ENCODE data around the gene KLF3. TPM values are rescaled to one million over a fixed set of nuclear protein-coding genes. Genes with fewer than 3 reads are reported as not detected.

The KLF3 gene
- total and polyA plus RNA-seq, 2 of the 8 experiments (the other 6 are each of a cell fraction or from before 2014, with no cell fraction given), result 8.0 to 14.9 TPM

- Histone ChIP-seq H3K4me3 (ENCODE audit: extremely low read depth in 1 of 4, insufficient read depth in 2 of 4, low read depth in 3 of 4, low read length in 4 of 4) (no peak overlapping the region), H3K36me3 (ENCODE audit: control insufficient read depth in 2 of 4, insufficient read depth in 4 of 4, low read length in 3 of 4) (peaks cover 0 to 38% (median 26%) of the 10 kb centered on the region in 4 experiments; a peak in 7 of 8 replicates), H2BK12ac (ENCODE audit: low read depth, low read length) (no peak overlapping the region), H4K91ac (replicated peaks; ENCODE audit: insufficient read length, low read length) (no peak overlapping the region), H2BK15ac (ENCODE audit: low read length) (no peak overlapping the region), H3K4ac (replicated peaks; ENCODE audit: insufficient read length, low read depth, low read length) (no peak overlapping the region), H3K23me2 (ENCODE audit: low read depth, low read length) (no peaks in the 10 kb centered on the region; the same call in 1 of the 2 replicates), H3K27ac (ENCODE audit: low read depth, low read length) (no peak overlapping the region), H3K18ac (ENCODE audit: extremely low read depth, low read length) (no peak overlapping the region), H3K4me2 (ENCODE audit: insufficient read depth in 1 of 2, low read depth in 2 of 2, low read length in 2 of 2) (no peak overlapping the region), H3K9ac (replicated peaks in 1 of 4; ENCODE audit: extremely low read depth in 1 of 4, low read depth in 3 of 4, low read length in 3 of 4) (no peak overlapping the region), H2AK5ac (ENCODE audit: low read depth, low read length) (no peak overlapping the region), H3K14ac (ENCODE audit: insufficient read length) (no peak overlapping the region), H2AFZ (ENCODE audit: low read length) (no peak overlapping the region), H3K56ac (replicated peaks; ENCODE audit: insufficient read length, low read depth, low read length) (no peak overlapping the region), H4K5ac (ENCODE audit: insufficient read length, low read depth, low read length) (no peak overlapping the region), H3K4me1 (replicated peaks in 1 of 4; ENCODE audit: control insufficient read depth in 3 of 4, insufficient read depth in 4 of 4, low read length in 3 of 4) (no peaks in the 10 kb centered on the region), H3K79me1 (ENCODE audit: low read depth, low read length) (no peaks in the 10 kb centered on the region; the same call in 1 of the 2 replicates), H2BK20ac (ENCODE audit: low read length) (no peak overlapping the region), H4K8ac (ENCODE audit: extremely low read depth, insufficient read depth, low read length) (no peak overlapping the region), H2BK5ac (ENCODE audit: low read depth, low read length) (no peak overlapping the region), H3K27me3 (replicated peaks in 1 of 4; ENCODE audit: control insufficient read depth in 3 of 4, extremely low read depth in 1 of 4, insufficient read depth in 3 of 4, low read length in 3 of 4) (no peaks in the 10 kb centered on the region), H3K9me3 (ENCODE audit: insufficient read depth in 2 of 2, low read depth in 1 of 2, low read length in 1 of 2) (no peaks in the 10 kb centered on the region), H3K23ac (ENCODE audit: insufficient read length) (no peak overlapping the region), H2BK120ac (replicated peaks; ENCODE audit: low read depth, low read length) (no peak overlapping the region), H4K20me1 (replicated peaks in 1 of 2; ENCODE audit: control insufficient read depth in 1 of 2, insufficient read depth in 2 of 2, low read length in 2 of 2) (peaks cover 0 to 9% of the 10 kb centered on the region in 2 experiments), H3K79me2 (ENCODE audit: control insufficient read depth in 1 of 2, insufficient read depth in 2 of 2, low read length in 2 of 2) (peaks cover 0 to 6% of the 10 kb centered on the region in 2 experiments; a peak in 2 of 4 replicates)
- ChIA-PET POLR2A (ENCODE audit: partially characterized antibody) (no interaction called here), CTCF (ENCODE audit: partially characterized antibody) (interaction anchor here (1.1 to 2.4 kb wide), 2 partner anchors 14 to 41 kb away, joined by 5 to 8 read pairs; no protein-coding TSS in a partner anchor)
- no peak for FAIRE-seq
- no peak for DNase-seq (ENCODE audit: low read depth in 1 of 2, low spot score in 2 of 2)
- 93% methylated on average over 25 of the region's 26 CpGs; no CpG with 5 or more reads in 1 of the 2 experiments for WGBS, 2 experiments (ENCODE audit: extremely low coverage in 1 of 2, insufficient coverage in 1 of 2, insufficient read length in 1 of 2, insufficient replicate concordance in 2 of 2, low coverage in 1 of 2, low lambda C conversion rate in 2 of 2, missing lambda C conversion rate in 1 of 2)
- TF ChIP-seq EP300 (IDR thresholded peaks at IDR 0.05; ENCODE audit: borderline replicate concordance in 1 of 2, low read depth in 2 of 2, low read length in 2 of 2), result no peak
- no peak for TF ChIP-seq PHF8 (conservative IDR thresholded peaks at IDR 0.05; ENCODE audit: low read depth, low read length)
- TF ChIP-seq, protein P1, sequence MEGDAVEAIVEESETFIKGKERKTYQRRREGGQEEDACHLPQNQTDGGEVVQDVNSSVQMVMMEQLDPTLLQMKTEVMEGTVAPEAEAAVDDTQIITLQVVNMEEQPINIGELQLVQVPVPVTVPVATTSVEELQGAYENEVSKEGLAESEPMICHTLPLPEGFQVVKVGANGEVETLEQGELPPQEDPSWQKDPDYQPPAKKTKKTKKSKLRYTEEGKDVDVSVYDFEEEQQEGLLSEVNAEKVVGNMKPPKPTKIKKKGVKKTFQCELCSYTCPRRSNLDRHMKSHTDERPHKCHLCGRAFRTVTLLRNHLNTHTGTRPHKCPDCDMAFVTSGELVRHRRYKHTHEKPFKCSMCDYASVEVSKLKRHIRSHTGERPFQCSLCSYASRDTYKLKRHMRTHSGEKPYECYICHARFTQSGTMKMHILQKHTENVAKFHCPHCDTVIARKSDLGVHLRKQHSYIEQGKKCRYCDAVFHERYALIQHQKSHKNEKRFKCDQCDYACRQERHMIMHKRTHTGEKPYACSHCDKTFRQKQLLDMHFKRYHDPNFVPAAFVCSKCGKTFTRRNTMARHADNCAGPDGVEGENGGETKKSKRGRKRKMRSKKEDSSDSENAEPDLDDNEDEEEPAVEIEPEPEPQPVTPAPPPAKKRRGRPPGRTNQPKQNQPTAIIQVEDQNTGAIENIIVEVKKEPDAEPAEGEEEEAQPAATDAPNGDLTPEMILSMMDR (IDR thresholded peaks at IDR 0.05; ENCODE audit: control extremely low read depth in 1 of 3, insufficient read depth in 1 of 3, low read depth in 1 of 3, low read length in 3 of 3), result no peak
- no peak for TF ChIP-seq MAFK (IDR thresholded peaks at IDR 0.05; ENCODE audit: low read depth, low read length)
- no peak for TF ChIP-seq E2F6 (IDR thresholded peaks at IDR 0.05)
- no peak for TF ChIP-seq RFX5 (IDR thresholded peaks at IDR 0.05; ENCODE audit: borderline replicate concordance, low read depth, low read length)
- TF ChIP-seq USF2 (IDR thresholded peaks at IDR 0.05; ENCODE audit: low read length), result no peak
These were observed 24.8 kb downstream of the KLF3 start for GRCh38 chr4:38688676-38689355.
